ENCODE data around the gene CDH8. TPM values are rescaled to one million over a fixed set of nuclear protein-coding genes. Genes with fewer than 3 reads are reported as not detected.

The CDH8 gene
- total and polyA plus RNA-seq, 3 donors from 2014 or later: 0.83 to 2.8 (median 0.87) TPM

GRCh38 chr16:61829631-61830030 lies 206.6 kb downstream of the CDH8 start:
- TF ChIP-seq CTCF (IDR thresholded peaks at IDR 0.05): no peak
- no peak for TF ChIP-seq POLR2A (IDR thresholded peaks at IDR 0.05)
- WGBS, 2 donors: 16 to 27% methylated on average over 2 of the region's 2 CpGs
- Histone ChIP-seq H3K4me3 (no peak overlapping the region), H3K27ac (no peak overlapping the region), H3K27me3 (no peaks in the 10 kb centered on the region), H3K9me3 (no peaks in the 10 kb centered on the region), H3K4me1 (peaks cover 5% of the 10 kb centered on the region), H3K36me3 (ENCODE audit: low read depth, missing control alignments) (no peaks in the 10 kb centered on the region)
- intact Hi-C loops (cut with DNase I; ENCODE audit: low total_unique reads): no loop called here
- no peak for DNase-seq

- Histone ChIP-seq H3K4me1 (no peaks in the 10 kb centered on the region), H3K27me3 (no peaks in the 10 kb centered on the region), H3K36me3 (ENCODE audit: low read depth, missing control alignments) (no peaks in the 10 kb centered on the region), H3K4me3 (no peak overlapping the region), H3K9me3 (no peaks in the 10 kb centered on the region), H3K27ac (no peak overlapping the region)
- DNase-seq: no peak
- intact Hi-C loops (cut with DNase I; ENCODE audit: low total_unique reads): no loop called here
- 91 to 100% methylated on average over 1 of the region's 1 CpG for WGBS, 2 donors
- no peak for TF ChIP-seq POLR2A (IDR thresholded peaks at IDR 0.05)
- TF ChIP-seq CTCF (IDR thresholded peaks at IDR 0.05): no peak
These were observed 212.9 kb downstream of the CDH8 start for GRCh38 chr16:61823326-61823725.

- Histone ChIP-seq H3K27me3 (no peaks in the 10 kb centered on the region), H3K4me1 (no peaks in the 10 kb centered on the region), H3K4me3 (no peak overlapping the region), H3K36me3 (ENCODE audit: low read depth, missing control alignments) (no peaks in the 10 kb centered on the region), H3K9me3 (no peaks in the 10 kb centered on the region), H3K27ac (no peak overlapping the region)
- DNase-seq: no peak
- no peak for TF ChIP-seq CTCF (IDR thresholded peaks at IDR 0.05)
- no peak for TF ChIP-seq POLR2A (IDR thresholded peaks at IDR 0.05)
- intact Hi-C loops (cut with DNase I; ENCODE audit: low total_unique reads): no loop called here
- 79 to 82% methylated on average over 2 of the region's 2 CpGs for WGBS, 2 donors
These were observed 215.4 kb downstream of the CDH8 start for GRCh38 chr16:61820820-61821219.

- DNase-seq: no peak
- no peaks in the 10 kb centered on the region for H3K36me3 ChIP-seq (ENCODE audit: low read depth, missing control alignments)
- no peaks in the 10 kb centered on the region for H3K4me1 ChIP-seq
- no peaks in the 10 kb centered on the region for H3K9me3 ChIP-seq
- H3K4me3 ChIP-seq: no peak overlapping the region
- TF ChIP-seq POLR2A (IDR thresholded peaks at IDR 0.05): no peak
- no peak for TF ChIP-seq CTCF (IDR thresholded peaks at IDR 0.05)
- H3K27me3 ChIP-seq: no peaks in the 10 kb centered on the region
- no peak overlapping the region for H3K27ac ChIP-seq
- intact Hi-C loops (cut with DNase I; ENCODE audit: low total_unique reads): no loop called here
These were observed 215.8 kb downstream of the CDH8 start for GRCh38 chr16:61820398-61820797.

GRCh38 chr16:61818850-61819249 lies 217.4 kb downstream of the CDH8 start:
- WGBS, 2 donors: 63 to 70% methylated on average over 1 of the region's 1 CpG
- no peak for DNase-seq
- Histone ChIP-seq H3K4me3 (no peak overlapping the region), H3K36me3 (ENCODE audit: low read depth, missing control alignments) (no peaks in the 10 kb centered on the region), H3K27ac (no peak overlapping the region), H3K9me3 (no peaks in the 10 kb centered on the region), H3K27me3 (no peaks in the 10 kb centered on the region), H3K4me1 (no peaks in the 10 kb centered on the region)
- intact Hi-C loops (cut with DNase I; ENCODE audit: low total_unique reads): no loop called here
- TF ChIP-seq CTCF (IDR thresholded peaks at IDR 0.05) (no peak), POLR2A (IDR thresholded peaks at IDR 0.05) (no peak)

Data from testis (tissue), 3 donors.